LNCAP (cell line): Measurements from ENCODE around the gene HRH1.

Experiments
- TF ChIP-seq, protein P1 (sequence below): fragments of 450-650 bp; IDR thresholded peaks from 2 replicates; pipeline ENCODE4 v1.5.1; 2017; ENCODE audit warnings: mild to moderate bottlenecking

Gene HRH1

DNA sequence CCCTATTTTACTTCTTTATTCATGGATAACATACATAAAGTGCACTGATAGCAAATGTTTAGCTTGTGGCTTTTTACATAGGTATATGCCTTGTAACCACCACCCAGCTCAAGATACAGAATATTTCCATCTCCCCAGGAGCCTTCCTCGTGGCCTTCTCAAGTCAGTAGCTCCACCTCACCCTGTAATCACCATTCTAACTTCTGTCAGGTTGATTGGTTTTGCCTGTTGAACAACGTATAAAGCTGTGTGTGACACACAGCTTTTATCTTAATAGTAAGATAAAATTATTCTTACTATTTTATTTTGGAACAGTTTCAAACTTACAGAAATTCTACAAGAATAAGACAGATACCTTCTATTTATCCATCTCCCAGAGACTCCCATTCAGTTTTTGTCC is 131.2 kb downstream of the HRH1 start:
- TF ChIP-seq, protein P1, sequence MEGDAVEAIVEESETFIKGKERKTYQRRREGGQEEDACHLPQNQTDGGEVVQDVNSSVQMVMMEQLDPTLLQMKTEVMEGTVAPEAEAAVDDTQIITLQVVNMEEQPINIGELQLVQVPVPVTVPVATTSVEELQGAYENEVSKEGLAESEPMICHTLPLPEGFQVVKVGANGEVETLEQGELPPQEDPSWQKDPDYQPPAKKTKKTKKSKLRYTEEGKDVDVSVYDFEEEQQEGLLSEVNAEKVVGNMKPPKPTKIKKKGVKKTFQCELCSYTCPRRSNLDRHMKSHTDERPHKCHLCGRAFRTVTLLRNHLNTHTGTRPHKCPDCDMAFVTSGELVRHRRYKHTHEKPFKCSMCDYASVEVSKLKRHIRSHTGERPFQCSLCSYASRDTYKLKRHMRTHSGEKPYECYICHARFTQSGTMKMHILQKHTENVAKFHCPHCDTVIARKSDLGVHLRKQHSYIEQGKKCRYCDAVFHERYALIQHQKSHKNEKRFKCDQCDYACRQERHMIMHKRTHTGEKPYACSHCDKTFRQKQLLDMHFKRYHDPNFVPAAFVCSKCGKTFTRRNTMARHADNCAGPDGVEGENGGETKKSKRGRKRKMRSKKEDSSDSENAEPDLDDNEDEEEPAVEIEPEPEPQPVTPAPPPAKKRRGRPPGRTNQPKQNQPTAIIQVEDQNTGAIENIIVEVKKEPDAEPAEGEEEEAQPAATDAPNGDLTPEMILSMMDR, result no peak

DNA sequence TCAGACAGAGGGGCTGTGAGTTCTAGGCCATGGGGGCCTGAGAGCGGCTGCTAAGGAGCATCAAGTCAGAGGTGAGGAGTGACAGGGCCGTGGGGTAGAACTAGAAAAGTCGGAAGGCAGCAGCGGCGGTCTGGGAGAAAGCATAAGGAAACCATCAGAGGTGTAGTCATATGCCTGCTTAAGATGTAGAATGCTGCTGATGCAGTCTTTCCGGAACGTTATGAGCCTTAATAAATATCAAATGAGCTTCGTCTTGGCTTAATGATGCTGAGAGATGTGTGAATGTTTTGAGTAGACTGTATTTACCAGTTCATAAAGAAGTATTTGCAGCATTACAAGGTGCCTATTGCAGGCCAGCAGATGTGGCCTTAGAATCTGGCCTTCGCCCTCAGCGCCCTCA is 133.1 kb downstream of the HRH1 start:
- TF ChIP-seq, protein P1, result no peak

DNA sequence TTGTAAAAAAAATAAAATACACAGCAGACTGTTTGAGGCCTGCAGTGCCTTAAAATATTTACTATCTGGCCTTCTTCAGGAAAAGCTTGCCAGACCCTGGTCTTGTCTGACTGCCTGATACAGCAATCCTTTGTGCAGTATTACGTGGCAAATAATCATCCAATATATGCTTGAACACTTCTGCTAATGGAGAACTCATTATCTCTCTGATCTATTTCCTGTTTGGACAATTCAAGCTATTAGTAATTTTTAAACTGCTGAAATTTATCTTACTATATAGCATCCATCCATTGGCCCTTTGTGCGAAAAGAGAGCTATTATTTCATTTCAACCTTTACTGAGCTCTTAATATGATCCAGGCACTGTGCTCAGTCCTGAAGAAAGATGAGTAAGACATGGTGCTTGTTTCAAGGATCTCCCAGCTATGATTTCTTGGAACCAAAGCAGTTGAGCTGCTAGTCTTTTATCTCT is 133.8 kb downstream of the HRH1 start:
- TF ChIP-seq, protein P1, result no peak

DNA sequence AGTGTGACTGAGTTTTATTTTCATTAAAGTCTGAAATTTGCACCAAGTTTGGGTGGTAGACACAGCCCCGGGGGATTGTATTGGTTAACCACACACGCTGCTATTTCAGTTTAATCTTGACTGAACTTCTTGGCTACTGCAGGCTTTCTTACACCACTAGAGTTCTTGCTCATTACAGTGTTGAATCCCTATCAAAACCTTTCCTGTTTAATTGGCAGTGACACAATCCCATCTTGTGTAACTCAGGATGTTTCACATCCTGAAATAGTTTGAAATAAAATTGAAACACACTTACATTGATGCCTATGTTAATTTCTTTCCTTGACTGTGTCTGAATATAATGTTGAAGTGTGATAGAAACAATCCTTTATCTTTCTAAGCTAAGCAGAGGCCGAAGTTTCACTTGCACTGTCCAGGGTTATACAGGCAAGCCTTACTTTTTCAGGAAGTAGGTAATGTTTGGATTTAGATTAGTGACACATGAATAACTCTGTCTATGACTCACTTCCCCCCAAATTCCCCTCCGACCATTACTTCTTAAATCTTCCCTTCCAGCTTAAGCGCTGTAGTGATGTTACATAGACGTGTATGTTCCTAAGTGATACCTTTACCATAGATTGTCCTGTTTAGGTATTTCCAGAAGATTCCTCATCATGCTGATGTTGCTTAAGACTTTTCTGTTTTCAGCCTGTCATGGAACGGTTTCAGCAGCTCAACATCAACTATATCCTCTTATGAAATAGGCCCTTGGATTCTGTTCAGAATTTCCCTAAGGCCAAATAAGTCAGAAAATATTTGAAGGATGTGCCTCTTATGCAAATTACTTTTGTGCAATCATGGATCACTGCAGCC is 134.7 kb downstream of the HRH1 start:
- TF ChIP-seq, protein P1, result no peak

DNA sequence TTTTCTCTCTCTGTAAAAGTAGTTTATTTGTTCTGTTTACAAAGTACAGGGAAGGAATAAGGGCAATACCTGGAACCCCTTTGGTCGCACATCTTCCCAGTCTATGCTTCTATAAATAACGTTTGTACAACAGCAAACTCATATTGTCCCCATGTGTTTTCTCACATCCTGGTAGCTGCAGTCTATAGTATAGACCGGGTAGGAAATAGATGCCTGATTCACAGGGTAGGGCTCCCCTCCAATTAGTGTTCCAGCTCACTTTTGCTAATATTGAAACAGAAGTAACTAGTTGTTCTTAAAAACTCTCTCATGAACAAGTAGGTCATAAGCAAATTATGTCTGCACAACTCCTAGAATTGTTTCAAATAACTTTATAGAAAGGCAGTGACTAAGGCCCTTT is 135.6 kb downstream of the HRH1 start:
- TF ChIP-seq, protein P1, result no peak

DNA sequence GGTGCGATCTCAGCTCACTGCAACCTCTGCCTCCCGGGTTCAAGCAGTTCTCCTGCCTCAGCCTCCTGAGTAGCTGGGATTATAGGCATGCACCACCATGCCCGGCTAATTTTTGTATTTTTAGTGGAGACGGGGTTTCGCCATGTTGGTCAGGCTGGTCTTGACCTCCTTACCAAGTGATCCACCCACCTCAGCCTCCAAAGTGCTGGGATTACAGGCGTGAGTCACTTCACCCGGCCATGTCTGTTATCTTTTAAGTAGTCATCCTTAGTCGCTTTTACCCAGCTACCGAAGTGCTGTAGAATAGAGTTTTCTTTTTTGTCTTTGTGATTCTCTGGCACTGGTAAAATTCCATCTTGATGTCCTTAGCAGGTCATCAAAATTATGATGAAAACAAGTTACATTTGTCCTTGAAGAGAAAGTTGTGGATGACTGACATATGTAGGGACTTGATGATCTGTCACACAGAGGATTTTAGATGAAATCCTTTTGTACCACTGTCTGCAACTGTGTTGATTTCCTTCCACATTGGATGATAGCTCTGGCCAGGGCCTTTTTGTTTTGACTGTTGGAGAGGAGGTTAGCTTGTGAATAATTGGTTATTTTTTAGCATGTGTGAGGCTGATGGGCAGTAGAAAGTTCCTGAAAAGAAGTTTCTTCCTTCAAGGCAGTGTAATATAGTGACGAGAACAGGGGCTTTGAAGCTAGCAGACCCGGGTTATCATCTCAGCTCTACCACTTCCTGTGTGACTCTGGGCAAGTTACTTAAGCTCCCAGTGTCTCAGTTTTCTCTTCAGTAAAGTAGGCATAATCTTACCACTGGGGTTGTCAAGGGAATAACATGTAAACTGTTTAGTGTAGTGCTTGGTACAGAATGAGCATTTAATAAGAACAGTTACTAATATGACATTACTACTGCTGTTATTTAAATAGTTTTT is 136.7 kb downstream of the HRH1 start:
- TF ChIP-seq, protein P1, result no peak

DNA sequence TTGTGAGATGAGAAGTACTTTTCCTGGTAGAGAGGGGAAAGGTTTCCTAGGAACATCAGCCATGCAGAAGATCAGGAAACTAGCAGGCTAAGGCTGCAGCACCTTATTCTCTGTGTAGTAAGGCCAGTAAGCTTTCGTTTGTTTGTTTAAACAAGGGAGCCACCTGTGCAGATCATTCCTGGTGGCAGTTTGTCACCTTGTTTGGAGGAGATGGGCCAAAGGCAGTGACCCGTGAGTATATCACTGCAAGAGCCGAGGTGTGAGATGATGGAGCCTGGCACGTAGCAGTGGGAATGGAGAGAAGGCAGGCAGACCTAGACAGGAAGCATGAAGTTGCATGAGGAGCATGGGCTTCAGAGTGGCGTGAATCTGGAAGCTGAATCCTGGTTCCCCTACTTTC is 137.5 kb downstream of the HRH1 start:
- TF ChIP-seq, protein P1, result no peak
